Thymus (tissue), 11 donors: ENCODE results near the gene TLK1. TPM values are rescaled to one million over a fixed set of nuclear protein-coding genes. Genes with fewer than 3 reads are reported as not detected.

Experiments
- DNase-seq, 9 donors: peaks; one replicate each; pipeline ENCODE4 v3.0.0-alpha.2; 2013; ENCODE audit warnings: low spot score in 9 of 9, low read depth in 6 of 9, missing footprints in 1 of 9
- H3K27ac ChIP-seq, 2 donors: one replicate each; pipeline ENCODE4 v1.5.1; 2013; ENCODE audit warnings: control low read depth in 1 of 2, low read depth in 1 of 2, low read length in 1 of 2, mild to moderate bottlenecking in 1 of 2, moderate library complexity in 1 of 2
- H3K27me3 ChIP-seq, 2 donors: one replicate each; pipeline ENCODE4 v1.5.1; 2013; ENCODE audit warnings: low read length in 1 of 2; ENCODE audit not compliant: control insufficient read depth in 2 of 2, insufficient read depth in 1 of 2
- H3K36me3 ChIP-seq, 2 donors: one replicate each; pipeline ENCODE4 v1.5.1; 2013; ENCODE audit warnings: low read length in 1 of 2, mild to moderate bottlenecking in 1 of 2, moderate library complexity in 1 of 2; ENCODE audit not compliant: control insufficient read depth in 2 of 2, insufficient read depth in 2 of 2
- H3K4me1 ChIP-seq, 2 donors: one replicate each; pipeline ENCODE4 v1.5.1; 2013; ENCODE audit warnings: low read length in 2 of 2; ENCODE audit not compliant: control insufficient read depth in 2 of 2, insufficient read depth in 2 of 2
- H3K4me3 ChIP-seq, 2 donors: one replicate each; pipeline ENCODE4 v1.5.1; 2013; ENCODE audit warnings: low read length in 2 of 2, control low read depth in 1 of 2, mild to moderate bottlenecking in 1 of 2
- H3K9me3 ChIP-seq, 2 donors: one replicate each; pipeline ENCODE4 v1.5.1; 2013; ENCODE audit warnings: low read length in 1 of 2, mild to moderate bottlenecking in 1 of 2; ENCODE audit not compliant: control insufficient read depth in 2 of 2, insufficient read depth in 1 of 2
- WGBS: extraction: QIAGEN DNeasy Blood & Tissue Kit; methylation state at CpG from one replicate; pipeline ENCODE4 v1.1.7; 2013; 5-methylcytosine and 5-hydroxymethylcytosine counted together
- polyA plus RNA-seq: library from polyadenylated mRNA; stranded (reverse); fragments of 200-250 nt; gene quantifications from one replicate; pipeline ENCODE4 v1.2.3, GENCODE V29; 2013
- total RNA-seq: library from RNA; stranded (reverse); fragments of 120-200 nt; gene quantifications from one replicate; pipeline ENCODE4 v1.2.4, GENCODE V29; 2013
- donor health status: healthy.

TLK1 gene
- total and polyA plus RNA-seq, 2 donors, result 15.5 to 29.3 TPM

DNA sequence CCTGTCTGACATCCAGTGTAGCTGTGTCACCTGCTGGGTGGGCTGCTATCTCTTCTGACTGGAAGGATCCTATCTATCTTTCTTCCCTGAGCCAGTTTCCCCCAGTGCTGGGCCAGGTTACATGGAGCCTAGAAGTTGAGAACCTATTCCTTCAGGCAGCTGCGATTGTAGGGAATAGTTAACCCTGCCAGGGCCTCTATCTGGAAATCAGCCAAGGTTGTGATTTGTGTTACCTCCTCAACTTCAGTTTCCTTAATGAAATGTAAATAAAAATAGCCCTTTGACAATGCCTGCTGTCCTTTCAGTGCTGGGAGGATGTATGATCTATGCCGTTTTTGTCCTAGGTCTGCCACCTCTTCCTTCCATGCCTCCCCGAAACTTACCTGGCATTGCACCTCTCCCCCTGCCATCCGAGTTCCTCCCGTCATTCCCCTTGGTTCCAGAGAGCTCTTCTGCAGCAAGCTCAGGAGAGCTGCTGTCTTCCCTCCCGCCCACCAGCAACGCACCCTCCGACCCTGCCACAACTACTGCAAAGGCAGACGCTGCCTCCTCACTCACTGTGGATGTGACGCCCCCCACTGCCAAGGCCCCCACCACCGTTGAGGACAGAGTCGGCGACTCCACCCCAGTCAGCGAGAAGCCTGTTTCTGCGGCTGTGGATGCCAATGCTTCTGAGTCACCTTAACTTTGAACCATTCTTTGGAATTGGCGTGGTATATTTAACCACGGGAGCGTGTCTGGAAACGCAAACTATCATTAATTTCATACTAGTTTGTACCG is 195.1 kb downstream of the TLK1 start:
- Histone ChIP-seq H3K4me1 (peaks cover 0 to 8% of the 10 kb centered on the region in 2 donors), H3K27me3 (no peaks in the 10 kb centered on the region), H3K36me3 (peaks cover 67 to 70% of the 10 kb centered on the region in 2 donors), H3K9me3 (no peaks in the 10 kb centered on the region), H3K4me3 (no peak overlapping the region), H3K27ac (no peak overlapping the region)
- WGBS, result 92% methylated on average over 20 of the region's 20 CpGs
- DNase-seq, result no peak

DNA sequence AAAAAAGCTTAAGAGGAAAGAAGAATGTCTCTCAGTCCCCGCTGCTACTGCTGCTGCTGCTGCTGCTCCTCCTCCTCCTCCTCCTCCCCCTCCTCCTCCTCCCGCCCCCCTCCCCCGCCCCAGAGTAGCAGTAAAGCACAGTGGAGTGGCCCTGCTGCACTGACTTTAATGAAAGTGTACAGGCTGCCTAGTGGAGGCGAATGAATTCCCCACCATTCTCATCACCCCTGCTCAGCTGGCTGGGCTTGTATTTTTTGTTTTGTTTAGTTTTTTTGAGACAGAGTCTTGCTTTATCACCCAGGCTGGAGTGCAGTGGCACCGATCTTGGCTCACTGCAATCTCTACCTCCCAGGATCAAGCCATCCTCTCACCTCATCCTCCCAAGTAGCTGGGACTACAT is 197.3 kb downstream of the TLK1 start:
- H3K9me3 ChIP-seq, result no peaks in the 10 kb centered on the region
- DNase-seq, result no peak
- peaks cover 62 to 81% of the 10 kb centered on the region in 2 donors for H3K36me3 ChIP-seq
- H3K4me1 ChIP-seq, result no peaks in the 10 kb centered on the region
- H3K27ac ChIP-seq, result no peak overlapping the region
- 81% methylated on average over 5 of the region's 5 CpGs for WGBS
- H3K27me3 ChIP-seq, result no peaks in the 10 kb centered on the region
- no peak overlapping the region for H3K4me3 ChIP-seq

DNA sequence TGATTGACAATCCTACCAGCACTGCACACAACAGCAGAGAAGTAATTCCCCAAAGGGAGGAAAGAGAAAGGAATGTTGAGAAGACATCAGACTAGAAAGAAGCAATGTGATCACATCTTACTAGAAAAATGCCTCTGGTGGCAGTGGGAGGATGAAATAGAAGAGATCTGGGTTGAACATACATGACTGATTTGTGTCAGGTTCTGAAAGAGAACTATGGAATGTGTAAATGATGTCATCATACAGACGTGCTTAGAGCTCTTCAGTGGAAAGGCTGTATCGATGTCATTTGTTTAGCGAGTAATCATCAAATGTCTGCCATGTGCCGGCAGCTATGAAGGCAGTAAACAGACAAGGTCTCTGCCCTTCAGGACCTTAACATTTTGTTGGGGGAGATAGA is 206.8 kb downstream of the TLK1 start:
- peaks cover 65 to 86% of the 10 kb centered on the region in 2 donors for H3K36me3 ChIP-seq
- no peak for DNase-seq
- no peaks in the 10 kb centered on the region for H3K9me3 ChIP-seq
- 74% methylated on average over 4 of the region's 4 CpGs for WGBS
- H3K27ac ChIP-seq, result no peak overlapping the region
- no peak overlapping the region for H3K4me3 ChIP-seq
- no peaks in the 10 kb centered on the region for H3K27me3 ChIP-seq
- H3K4me1 ChIP-seq, result no peaks in the 10 kb centered on the region

DNA sequence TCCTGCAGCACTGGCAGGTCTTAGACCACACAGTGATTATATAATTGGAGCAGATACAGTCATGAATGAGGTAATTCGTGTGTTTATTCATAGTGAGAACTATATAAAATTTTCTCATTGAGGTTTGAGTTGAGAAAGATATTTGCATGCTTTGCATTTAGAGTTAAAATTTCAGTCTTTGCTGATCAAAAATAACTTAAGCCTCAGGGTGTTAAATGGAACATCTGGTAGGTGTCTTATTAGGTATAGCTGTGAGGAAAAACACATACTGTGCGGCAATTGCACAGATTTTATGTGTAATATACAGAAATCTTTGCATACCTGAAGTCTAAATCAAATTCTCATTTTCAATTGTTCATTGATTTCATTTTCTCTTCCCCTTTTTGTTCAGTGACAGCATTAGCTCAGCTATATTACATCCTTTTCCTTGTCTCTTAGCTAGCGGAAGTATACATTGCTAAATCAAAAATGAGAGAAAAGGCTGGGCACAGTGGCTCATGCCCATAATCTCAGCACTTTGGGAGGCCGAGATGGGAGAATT is 210.4 kb downstream of the TLK1 start:
- no peak overlapping the region for H3K4me3 ChIP-seq
- peaks cover 40 to 57% of the 10 kb centered on the region in 2 donors for H3K36me3 ChIP-seq
- no peak overlapping the region for H3K27ac ChIP-seq
- H3K4me1 ChIP-seq, result no peaks in the 10 kb centered on the region
- H3K27me3 ChIP-seq, result no peaks in the 10 kb centered on the region
- 95% methylated on average over 4 of the region's 4 CpGs for WGBS
- DNase-seq, result no peak
- no peaks in the 10 kb centered on the region for H3K9me3 ChIP-seq

DNA sequence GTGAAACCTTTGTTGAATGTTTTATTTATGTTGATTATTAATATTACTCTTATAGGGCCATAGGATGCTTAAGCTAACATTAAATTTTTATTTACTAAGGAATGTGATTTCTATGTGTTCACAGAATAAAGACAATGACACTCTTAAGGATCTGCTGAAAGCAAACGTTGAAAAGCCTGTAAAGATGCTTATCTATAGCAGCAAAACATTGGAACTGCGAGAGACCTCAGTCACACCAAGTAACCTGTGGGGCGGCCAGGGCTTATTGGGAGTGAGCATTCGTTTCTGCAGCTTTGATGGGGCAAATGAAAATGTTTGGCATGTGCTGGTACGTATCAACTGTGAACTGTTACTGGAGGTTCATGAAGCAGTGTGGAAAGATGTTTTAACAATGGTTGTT is 211.3 kb downstream of the TLK1 start:
- peaks cover 32 to 49% of the 10 kb centered on the region in 2 donors for H3K36me3 ChIP-seq
- no peak for DNase-seq
- 95% methylated on average over 5 of the region's 5 CpGs for WGBS

DNA sequence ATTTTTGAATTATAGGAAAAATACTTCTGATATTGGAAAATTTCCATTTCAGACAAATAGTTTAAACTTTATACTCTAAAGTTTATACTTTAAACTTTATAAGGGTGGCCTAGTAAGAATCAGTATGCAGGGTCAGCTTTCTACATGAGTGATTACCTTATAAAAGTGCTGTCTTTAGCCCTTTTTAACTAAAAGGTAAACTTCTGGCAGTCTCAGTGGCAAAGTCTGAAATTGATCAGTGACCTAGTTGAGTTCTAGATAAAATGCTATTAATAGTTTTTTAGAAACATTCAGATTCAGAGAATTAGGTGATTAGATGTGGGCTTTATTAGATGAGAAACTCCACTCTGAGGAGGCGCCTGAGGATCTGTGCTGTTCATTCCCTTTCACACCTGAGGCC is 216.1 kb downstream of the TLK1 start:
- DNase-seq, result no peak
- Histone ChIP-seq H3K4me1 (no peaks in the 10 kb centered on the region), H3K36me3 (peaks cover 2 to 3% of the 10 kb centered on the region in 2 donors), H3K27ac (no peak overlapping the region), H3K27me3 (no peaks in the 10 kb centered on the region), H3K4me3 (no peak overlapping the region), H3K9me3 (no peaks in the 10 kb centered on the region)
- 97% methylated on average over 1 of the region's 1 CpG for WGBS

More for the DNA sequence above, 211.3 kb downstream of the TLK1 start:
- no peak overlapping the region for H3K27ac ChIP-seq
- H3K4me3 ChIP-seq, result no peak overlapping the region
- H3K4me1 ChIP-seq, result no peaks in the 10 kb centered on the region
- no peaks in the 10 kb centered on the region for H3K27me3 ChIP-seq
- H3K9me3 ChIP-seq, result no peaks in the 10 kb centered on the region

DNA sequence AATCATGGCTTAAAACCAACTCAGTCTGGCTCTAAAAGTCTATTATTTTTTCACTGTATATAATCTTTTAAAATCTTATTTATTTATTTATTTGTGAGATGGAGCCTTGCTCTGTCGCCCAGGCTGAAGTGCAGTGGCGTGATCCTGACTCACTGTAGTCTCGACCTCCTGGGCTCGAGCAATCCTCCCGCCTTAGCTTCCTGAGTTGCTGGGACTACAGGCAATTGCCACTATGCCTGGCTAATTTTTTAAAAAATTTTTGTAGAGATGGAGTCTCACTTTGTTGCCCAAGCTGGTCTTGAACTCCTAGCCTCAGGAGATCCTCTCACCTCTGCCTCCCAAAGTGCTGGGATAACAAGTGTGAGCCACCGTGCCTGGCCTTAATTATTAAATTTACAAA is 217.1 kb downstream of the TLK1 start:
- Histone ChIP-seq H3K4me3 (no peak overlapping the region), H3K4me1 (no peaks in the 10 kb centered on the region), H3K9me3 (no peaks in the 10 kb centered on the region), H3K27ac (no peak overlapping the region), H3K36me3 (no peaks in the 10 kb centered on the region), H3K27me3 (no peaks in the 10 kb centered on the region)
- DNase-seq, result no peak
- WGBS, result 82% methylated on average over 6 of the region's 6 CpGs

DNA sequence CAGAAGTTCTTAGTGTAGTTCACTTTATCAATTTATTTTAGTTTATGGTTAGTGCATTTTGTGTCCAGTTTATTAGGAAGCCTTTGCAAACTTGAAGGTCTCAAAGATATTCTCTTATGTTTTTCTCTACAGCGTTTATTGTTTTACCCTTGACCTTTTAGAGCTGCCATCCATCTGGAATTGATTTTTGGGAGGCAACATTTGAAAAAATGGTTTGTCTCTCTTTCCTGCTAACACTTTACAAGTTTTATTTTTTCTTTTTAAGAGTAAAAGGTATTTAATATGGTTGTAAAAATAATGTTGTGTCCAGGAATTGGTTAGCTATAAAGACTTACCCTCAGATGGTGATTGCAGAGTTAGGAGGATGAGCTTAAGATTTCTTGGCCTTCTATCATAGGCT is 217.7 kb downstream of the TLK1 start:
- 97% methylated on average over 1 of the region's 1 CpG for WGBS
- H3K27me3 ChIP-seq, result no peaks in the 10 kb centered on the region
- no peaks in the 10 kb centered on the region for H3K4me1 ChIP-seq
- DNase-seq, result no peak
- no peaks in the 10 kb centered on the region for H3K9me3 ChIP-seq
- H3K4me3 ChIP-seq, result no peak overlapping the region
- H3K27ac ChIP-seq, result no peak overlapping the region
- H3K36me3 ChIP-seq, result no peaks in the 10 kb centered on the region

DNA sequence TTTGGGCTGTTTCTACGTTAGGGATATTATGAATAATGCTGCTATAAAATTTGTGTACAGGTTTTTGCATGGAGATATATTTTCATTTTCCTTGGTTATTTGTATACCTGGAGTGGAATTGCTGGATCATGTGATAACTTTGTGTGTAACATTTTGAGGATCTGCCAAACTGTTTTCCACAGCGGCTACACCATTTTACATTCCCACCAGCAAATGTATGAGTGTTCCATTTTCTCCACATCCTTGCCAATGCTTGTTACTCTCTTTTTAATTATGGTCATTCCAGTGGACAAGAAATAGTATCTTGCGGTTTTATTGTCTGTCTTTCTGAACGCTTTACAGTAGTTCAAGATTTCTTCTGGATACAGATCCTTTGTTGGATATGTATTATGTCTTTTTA is 218.1 kb downstream of the TLK1 start:
- H3K9me3 ChIP-seq, result no peaks in the 10 kb centered on the region
- no peak overlapping the region for H3K4me3 ChIP-seq
- no peak for DNase-seq
- H3K4me1 ChIP-seq, result no peaks in the 10 kb centered on the region
- no peak overlapping the region for H3K27ac ChIP-seq
- H3K27me3 ChIP-seq, result no peaks in the 10 kb centered on the region
- WGBS, result 99% methylated on average over 4 of the region's 4 CpGs
- H3K36me3 ChIP-seq, result no peaks in the 10 kb centered on the region
